ENCODE data around the gene GRHPR. TPM values are rescaled to one million over a fixed set of nuclear protein-coding genes. Genes with fewer than 3 reads are reported as not detected.
A peak's percentile ranks its signal among the peaks of the same experiment; 100 is the strongest.
"Not testable (repeated sequence)": the region's sequence is repeated elsewhere in the genome, so short reads cannot be mapped to it uniquely, and the experiment has no call there.

GRHPR gene
- polyA plus RNA-seq, 1 donor: 126 TPM

- DNase-seq: no peak
Measured at GRCh38 chr9:37451628-37452027, 29.1 kb downstream of the GRHPR start.

GRCh38 chr9:37452611-37453010 is 30.1 kb downstream of the GRHPR start:
- no peak for DNase-seq

- DNase-seq: no peak
Measured at GRCh38 chr9:37453827-37454226, 31.3 kb downstream of the GRHPR start.

- no peak for DNase-seq
Measured at GRCh38 chr9:37454238-37454637, 31.7 kb downstream of the GRHPR start.

GRCh38 chr9:37455884-37456647 is 33.6 kb downstream of the GRHPR start:
- DNase-seq: no peak

DNA sequence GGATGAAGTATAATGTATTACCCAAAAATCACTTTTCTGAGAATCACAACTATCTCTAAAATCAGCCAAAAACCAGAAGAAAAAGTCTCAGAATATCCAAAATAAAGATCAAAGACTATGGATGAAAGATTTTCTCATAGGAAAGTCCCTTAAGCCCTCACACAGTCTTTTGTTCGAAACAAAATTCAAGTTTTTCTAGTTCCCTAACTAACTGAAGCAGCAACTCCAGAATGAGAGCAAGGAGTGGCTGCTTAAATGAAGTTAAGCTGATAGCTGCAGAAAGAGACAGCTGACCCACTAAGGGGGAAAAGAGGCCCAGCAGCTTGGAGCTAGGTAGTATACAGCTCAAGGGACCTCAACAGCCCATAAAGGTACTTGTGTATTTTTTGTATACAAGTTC is 34.3 kb downstream of the GRHPR start:
- DNase-seq: no peak

GRCh38 chr9:37464006-37464405 is 41.5 kb downstream of the GRHPR start:
- DNase-seq: no peak

GRCh38 chr9:37464426-37465248 is 42.1 kb downstream of the GRHPR start:
- DNase-seq: peak; percentile 82

DNA sequence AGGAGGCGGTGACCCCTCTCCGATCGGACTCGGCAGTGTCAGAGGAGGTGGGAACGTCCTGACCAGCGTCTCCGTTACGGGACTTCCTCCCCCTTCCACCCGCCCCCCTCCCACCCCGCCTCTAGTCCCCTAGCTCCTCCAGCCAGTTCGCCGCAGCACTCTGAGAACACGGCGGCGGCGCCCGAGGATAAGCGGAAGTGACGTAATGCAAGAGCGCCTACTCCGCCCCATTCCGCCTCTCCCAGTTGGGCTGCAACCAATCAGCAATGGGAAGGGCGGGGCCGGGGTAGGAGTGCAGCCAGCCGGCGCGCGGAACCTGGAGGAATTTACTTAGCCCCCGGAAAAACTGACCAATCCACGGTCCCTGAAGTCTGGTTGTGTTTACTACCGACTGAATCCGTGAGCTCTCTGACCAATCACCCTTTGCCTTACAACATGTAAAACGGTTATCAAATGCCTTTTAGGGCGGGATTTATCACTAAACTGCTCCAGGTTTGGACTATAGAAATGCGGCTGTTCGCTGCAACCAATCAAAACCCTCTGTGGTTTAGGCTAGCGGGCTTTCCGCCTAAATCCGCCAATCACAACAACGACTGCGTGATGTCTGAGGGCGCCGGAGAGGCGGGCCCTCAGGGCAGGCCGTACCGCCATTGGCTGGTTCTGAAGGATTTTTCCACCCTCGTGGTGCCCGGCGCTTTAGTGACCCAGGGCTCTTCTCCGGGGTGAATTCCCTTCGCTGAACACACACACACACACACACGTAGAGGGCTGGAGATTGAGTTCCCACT is 42.9 kb downstream of the GRHPR start, which contains the start of gene ZBTB5:
ZBTB5 (minus strand) TSS at position 202 of the 788 bp plus-strand sequence. CDS start 22,899 bp downstream, outside the sequence.
- peak; percentile 99 for DNase-seq

GRCh38 chr9:37466037-37466709 is 43.7 kb downstream of the GRHPR start:
- DNase-seq: peak; percentile 82

GRCh38 chr9:37467530-37467929 is 45.0 kb downstream of the GRHPR start:
- not testable (repeated sequence) for DNase-seq

- no peak for DNase-seq
Measured at GRCh38 chr9:37468620-37469019, 46.1 kb downstream of the GRHPR start.

DNA sequence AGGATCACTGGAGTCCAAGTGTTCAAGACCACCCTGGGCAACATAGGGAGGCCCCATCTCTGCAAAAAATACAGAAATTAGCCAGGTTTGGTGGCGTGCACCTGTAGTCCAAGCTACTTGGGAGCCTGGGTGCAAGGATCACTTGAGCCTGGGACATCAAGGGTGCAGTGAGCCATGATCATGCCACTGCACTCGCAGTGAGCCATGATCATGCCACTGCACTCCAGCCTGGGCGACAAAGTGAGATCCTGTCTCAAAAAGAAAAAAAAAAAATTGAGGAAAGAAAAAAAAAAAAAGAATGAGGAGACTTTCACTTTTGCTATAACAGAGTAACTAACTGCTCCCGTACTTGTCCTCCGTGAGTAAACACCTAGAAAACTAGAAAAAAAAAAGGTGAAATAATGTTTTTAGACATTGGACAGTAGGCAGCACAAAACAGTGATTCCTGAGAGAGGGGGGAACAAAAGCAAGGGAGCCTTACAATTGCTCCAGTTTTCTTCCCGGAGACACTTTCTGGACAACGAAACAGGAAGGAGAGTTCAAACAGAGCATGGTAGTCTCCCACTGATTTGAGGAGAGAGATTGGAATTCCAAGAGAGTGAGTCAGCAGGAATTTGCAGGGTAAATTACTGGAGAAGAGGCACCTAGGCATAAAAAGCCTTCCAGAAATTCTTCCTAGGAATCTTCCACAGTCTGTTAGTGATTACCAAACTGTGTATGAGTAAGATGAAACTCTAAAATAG is 49.6 kb downstream of the GRHPR start:
- DNase-seq: no peak

- DNase-seq: not testable (repeated sequence)
Measured at GRCh38 chr9:37473982-37474381, 51.5 kb downstream of the GRHPR start.

DNA sequence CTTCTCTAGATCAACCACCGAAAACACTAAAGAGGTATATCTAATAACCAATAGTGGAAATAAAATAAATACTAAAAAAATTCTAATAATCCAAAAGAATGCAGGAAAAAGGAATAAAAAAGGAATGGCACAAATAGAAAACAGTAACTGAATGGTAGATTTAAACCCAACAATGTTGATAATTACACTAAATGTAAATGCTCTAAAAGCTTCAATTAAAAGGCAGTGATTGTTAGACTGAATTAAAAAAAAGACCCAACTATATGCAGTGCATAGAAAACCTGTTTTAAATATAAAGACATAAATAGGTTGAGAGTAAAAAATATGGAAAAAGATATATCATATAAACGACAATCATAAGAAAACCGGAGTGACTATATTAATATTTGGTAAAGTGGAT is 51.9 kb downstream of the GRHPR start:
- no peak for DNase-seq

DNA sequence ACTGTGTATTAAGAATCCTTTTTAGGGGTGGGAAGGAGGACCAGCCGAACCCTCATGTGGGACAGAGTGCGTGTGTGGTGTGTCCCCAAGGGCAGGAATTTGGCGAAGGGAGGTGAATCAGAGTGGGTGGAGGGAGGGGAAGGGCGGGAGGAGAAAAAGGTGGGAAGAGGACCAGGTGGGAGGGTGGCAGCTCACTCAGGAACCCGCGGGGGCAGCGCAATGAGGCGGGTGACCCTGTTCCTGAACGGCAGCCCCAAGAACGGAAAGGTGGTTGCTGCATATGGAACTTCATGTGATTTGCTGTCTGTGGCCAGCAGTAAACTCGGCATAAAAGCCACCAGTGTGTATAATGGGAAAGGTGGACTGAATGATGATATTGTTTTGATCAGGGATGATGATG is 54.4 kb downstream of the GRHPR start:
- no peak for DNase-seq

- not testable (repeated sequence) for DNase-seq
Measured at GRCh38 chr9:37477443-37477842, 54.9 kb downstream of the GRHPR start.

- DNase-seq: not testable (repeated sequence)
Measured at GRCh38 chr9:37477987-37478619, 55.6 kb downstream of the GRHPR start.

- DNase-seq: no peak
Measured at GRCh38 chr9:37480759-37481158, 58.3 kb downstream of the GRHPR start.

GRCh38 chr9:37485389-37486255 is 63.1 kb downstream of the GRHPR start, which contains the start of gene POLR1E:
Gene POLR1E, plus strand, starts transcription at chr9:37485948. Its CDS starts 100 bp downstream, at chr9:37486048.
- DNase-seq: peak; percentile 91

All from hindlimb muscle (tissue), 1 donor.